Ishikawa (cell line): ENCODE results near the gene ITGA5.

Experiments used
- CEBPB ChIP-seq: IDR thresholded peaks from 2 replicates; pipeline ENCODE4 v1.6.1; 2012
- CREB1 ChIP-seq: IDR thresholded peaks from 2 replicates; pipeline ENCODE4 v1.6.1; 2012; ENCODE audit warnings: low read depth
- EGR1 ChIP-seq: IDR thresholded peaks from 2 replicates; pipeline ENCODE4 v1.6.1; 2012
- EP300 ChIP-seq: IDR thresholded peaks from 2 replicates; pipeline ENCODE4 v1.6.1; 2012; ENCODE audit warnings: borderline replicate concordance
- FOXM1 ChIP-seq: IDR thresholded peaks from 2 replicates; pipeline ENCODE4 v1.6.1; 2012; ENCODE audit warnings: low read depth, borderline replicate concordance
- NFIC ChIP-seq: IDR thresholded peaks from 2 replicates; pipeline ENCODE4 v1.6.1; 2012
- RAD21 ChIP-seq: IDR thresholded peaks from 2 replicates; pipeline ENCODE4 v1.6.1; 2012; ENCODE audit warnings: low read depth
- TAF1 ChIP-seq: IDR thresholded peaks from 2 replicates; pipeline ENCODE4 v1.6.1; 2012; ENCODE audit warnings: low read depth, mild to moderate bottlenecking
- TCF12 ChIP-seq: IDR thresholded peaks from 2 replicates; pipeline ENCODE4 v1.6.1; 2012; ENCODE audit warnings: low read depth
- TEAD4 ChIP-seq: IDR thresholded peaks from 2 replicates; pipeline ENCODE4 v1.6.1; 2012
- YY1 ChIP-seq: IDR thresholded peaks from 2 replicates; pipeline ENCODE4 v1.6.1; 2012; ENCODE audit warnings: low read depth
- ZBTB7A ChIP-seq: IDR thresholded peaks from 2 replicates; pipeline ENCODE4 v1.6.1; 2012; ENCODE audit warnings: low read depth
- TF ChIP-seq, protein P1 (sequence below): IDR thresholded peaks from 2 replicates; pipeline ENCODE4 v1.6.1; 2012; ENCODE audit warnings: low read depth, mild to moderate bottlenecking
- TF ChIP-seq, protein P2 (sequence below): IDR thresholded peaks from 2 replicates; pipeline ENCODE4 v1.6.1; 2012
- TF ChIP-seq, protein P3 (sequence below): IDR thresholded peaks from 2 replicates; pipeline ENCODE4 v1.6.1; 2012

Gene ITGA5

DNA sequence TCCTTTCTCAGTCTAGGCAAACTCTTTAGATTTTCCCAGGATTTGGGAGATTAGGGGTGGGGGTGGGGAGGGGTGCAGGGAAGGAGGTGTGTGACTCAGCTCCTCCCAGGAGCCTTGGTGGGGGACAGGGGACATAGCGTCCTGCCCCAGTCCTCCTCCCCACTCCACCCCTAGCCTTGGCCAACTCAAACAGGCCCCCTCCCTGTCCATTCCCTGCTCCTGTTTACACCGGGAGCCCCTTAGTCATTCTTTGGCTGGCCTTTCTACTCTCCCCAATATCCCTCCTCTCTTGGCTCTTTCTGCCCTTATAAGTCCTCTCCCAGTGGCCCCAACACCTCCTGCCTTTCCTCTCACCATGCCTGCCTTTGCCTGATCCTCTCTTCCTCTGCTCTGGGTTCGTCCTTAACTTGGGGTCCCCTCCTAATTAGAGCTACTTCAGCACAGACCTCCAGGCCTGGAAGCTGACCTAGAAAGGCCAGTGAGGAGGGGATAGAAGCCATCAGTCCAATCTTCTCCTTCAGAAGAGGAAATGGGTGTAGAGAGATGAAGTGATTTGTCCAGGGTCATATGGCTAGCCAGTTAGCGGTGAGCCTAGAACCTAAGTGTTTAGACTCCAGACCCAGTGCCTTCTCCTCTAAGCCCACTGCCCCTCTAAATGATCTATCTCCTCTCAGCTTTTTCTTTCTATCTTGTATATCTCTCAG is 2.3 kb upstream of the ITGA5 start:
- TF ChIP-seq NFIC (no peak), FOXM1 (no peak), ZBTB7A (no peak), TAF1 (no peak), EP300 (no peak), EGR1 (no peak), RAD21 (no peak), CREB1 (no peak), CEBPB (no peak), TEAD4 (no peak), YY1 (no peak), TCF12 (no peak)
- TF ChIP-seq, protein P1, sequence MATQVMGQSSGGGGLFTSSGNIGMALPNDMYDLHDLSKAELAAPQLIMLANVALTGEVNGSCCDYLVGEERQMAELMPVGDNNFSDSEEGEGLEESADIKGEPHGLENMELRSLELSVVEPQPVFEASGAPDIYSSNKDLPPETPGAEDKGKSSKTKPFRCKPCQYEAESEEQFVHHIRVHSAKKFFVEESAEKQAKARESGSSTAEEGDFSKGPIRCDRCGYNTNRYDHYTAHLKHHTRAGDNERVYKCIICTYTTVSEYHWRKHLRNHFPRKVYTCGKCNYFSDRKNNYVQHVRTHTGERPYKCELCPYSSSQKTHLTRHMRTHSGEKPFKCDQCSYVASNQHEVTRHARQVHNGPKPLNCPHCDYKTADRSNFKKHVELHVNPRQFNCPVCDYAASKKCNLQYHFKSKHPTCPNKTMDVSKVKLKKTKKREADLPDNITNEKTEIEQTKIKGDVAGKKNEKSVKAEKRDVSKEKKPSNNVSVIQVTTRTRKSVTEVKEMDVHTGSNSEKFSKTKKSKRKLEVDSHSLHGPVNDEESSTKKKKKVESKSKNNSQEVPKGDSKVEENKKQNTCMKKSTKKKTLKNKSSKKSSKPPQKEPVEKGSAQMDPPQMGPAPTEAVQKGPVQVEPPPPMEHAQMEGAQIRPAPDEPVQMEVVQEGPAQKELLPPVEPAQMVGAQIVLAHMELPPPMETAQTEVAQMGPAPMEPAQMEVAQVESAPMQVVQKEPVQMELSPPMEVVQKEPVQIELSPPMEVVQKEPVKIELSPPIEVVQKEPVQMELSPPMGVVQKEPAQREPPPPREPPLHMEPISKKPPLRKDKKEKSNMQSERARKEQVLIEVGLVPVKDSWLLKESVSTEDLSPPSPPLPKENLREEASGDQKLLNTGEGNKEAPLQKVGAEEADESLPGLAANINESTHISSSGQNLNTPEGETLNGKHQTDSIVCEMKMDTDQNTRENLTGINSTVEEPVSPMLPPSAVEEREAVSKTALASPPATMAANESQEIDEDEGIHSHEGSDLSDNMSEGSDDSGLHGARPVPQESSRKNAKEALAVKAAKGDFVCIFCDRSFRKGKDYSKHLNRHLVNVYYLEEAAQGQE, result no peak
- TF ChIP-seq, protein P2, sequence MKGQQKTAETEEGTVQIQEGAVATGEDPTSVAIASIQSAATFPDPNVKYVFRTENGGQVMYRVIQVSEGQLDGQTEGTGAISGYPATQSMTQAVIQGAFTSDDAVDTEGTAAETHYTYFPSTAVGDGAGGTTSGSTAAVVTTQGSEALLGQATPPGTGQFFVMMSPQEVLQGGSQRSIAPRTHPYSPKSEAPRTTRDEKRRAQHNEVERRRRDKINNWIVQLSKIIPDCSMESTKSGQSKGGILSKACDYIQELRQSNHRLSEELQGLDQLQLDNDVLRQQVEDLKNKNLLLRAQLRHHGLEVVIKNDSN, result no peak
- TF ChIP-seq, protein P3, sequence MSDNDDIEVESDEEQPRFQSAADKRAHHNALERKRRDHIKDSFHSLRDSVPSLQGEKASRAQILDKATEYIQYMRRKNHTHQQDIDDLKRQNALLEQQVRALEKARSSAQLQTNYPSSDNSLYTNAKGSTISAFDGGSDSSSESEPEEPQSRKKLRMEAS, result no peak

DNA sequence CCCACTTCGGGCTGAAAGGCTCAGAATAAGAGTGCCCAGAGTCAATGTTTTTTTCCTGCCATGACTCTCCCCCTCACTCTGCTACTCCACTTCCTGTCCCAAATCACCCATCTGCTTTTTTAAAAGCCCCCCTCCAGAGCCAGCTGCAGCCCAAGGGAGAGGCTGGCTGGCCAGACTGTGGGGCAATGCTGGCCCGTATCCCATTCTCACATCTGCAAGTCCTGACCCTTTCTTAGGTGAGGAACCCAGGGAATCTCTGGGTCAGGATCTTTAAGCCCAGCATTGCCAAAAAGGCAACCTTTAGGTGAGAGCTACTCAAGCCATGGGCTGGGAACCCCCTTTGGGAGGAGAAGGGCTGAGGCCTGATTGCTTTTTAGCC is 1.7 kb upstream of the ITGA5 start:
- no peak for TF ChIP-seq EP300
- TF ChIP-seq CEBPB, result no peak
- TF ChIP-seq TEAD4, result no peak
- TF ChIP-seq FOXM1, result no peak
- TF ChIP-seq NFIC, result no peak
- TF ChIP-seq, protein P1, result no peak
- TF ChIP-seq TCF12, result no peak
- TF ChIP-seq EGR1, result no peak
- no peak for TF ChIP-seq YY1
- TF ChIP-seq TAF1, result no peak
- TF ChIP-seq CREB1, result no peak
- no peak for TF ChIP-seq RAD21
- no peak for TF ChIP-seq ZBTB7A
- TF ChIP-seq, protein P2, result no peak
- TF ChIP-seq, protein P3, result no peak

DNA sequence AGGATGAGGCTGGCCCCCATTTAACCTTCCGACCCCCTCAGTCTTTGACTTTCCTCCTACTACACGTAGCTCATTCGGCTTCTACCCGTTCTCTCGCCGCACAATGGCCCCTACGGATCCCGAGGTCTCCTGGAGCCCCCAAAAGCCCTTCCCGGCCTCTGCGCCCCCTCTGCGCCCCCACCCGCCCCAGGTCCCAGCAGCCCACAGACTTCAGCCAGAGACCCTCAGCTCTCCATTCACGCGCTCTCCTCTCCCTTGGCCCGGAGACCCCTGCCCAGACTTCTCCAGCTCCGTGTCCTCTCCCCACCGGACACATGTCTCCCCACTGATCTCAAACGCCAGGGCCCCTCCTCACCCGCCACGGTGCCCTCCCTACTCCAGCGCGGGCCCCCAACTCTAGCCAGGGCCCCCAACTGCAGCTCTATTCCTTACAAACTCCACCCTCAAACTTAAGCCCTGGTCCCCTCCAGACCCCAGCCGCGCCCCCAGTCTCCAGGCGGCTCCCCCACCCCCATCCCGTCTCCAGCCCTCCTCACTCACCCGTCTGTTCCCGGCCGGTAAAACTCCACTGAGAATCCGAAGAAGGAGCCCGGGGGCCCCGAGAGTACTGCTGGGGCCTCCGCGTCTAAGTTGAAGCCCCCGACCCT is 502 bp downstream of the ITGA5 start:
- TF ChIP-seq EGR1 (no peak), CEBPB (no peak), RAD21 (no peak), EP300 (no peak), TCF12 (no peak), FOXM1 (no peak), YY1 (no peak), TAF1 (no peak), TEAD4 (no peak), ZBTB7A (no peak), NFIC (no peak)
- TF ChIP-seq, protein P2, result no peak
- TF ChIP-seq, protein P1, result no peak
- TF ChIP-seq, protein P3, result no peak
